ENCODE measurements around the gene PPP1R3G.

- TF ChIP-seq, protein P1, sequence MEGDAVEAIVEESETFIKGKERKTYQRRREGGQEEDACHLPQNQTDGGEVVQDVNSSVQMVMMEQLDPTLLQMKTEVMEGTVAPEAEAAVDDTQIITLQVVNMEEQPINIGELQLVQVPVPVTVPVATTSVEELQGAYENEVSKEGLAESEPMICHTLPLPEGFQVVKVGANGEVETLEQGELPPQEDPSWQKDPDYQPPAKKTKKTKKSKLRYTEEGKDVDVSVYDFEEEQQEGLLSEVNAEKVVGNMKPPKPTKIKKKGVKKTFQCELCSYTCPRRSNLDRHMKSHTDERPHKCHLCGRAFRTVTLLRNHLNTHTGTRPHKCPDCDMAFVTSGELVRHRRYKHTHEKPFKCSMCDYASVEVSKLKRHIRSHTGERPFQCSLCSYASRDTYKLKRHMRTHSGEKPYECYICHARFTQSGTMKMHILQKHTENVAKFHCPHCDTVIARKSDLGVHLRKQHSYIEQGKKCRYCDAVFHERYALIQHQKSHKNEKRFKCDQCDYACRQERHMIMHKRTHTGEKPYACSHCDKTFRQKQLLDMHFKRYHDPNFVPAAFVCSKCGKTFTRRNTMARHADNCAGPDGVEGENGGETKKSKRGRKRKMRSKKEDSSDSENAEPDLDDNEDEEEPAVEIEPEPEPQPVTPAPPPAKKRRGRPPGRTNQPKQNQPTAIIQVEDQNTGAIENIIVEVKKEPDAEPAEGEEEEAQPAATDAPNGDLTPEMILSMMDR (conservative IDR thresholded peaks at IDR 0.05 in 1 of 2, IDR thresholded peaks at IDR 0.05 in 1 of 2; ENCODE audit: low read depth in 1 of 2, low read length in 2 of 2), result no peak
- TF ChIP-seq EZH2 (IDR thresholded peaks at IDR 0.05; ENCODE audit: low read length, missing control alignments), result no peak
Observed at GRCh38 chr6:5098501-5099270, 13.5 kb downstream of the PPP1R3G start.

All from fibroblast of lung (primary cell).